D721Med (cell line): ENCODE data around the gene JUP.

ENCODE experiments used
- DNase-seq: peaks from one replicate; pipeline ENCODE4 v3.0.0; 2011; ENCODE audit warnings: low spot score; ENCODE audit not compliant: insufficient read length
- FAIRE-seq: peaks from 2 replicates; lab custom pipeline; 2011; peaks lifted over from hg19 to GRCh38; lab: Jason Lieb, UNC
- TF ChIP-seq, protein P1 (sequence below): IDR thresholded peaks from 2 replicates; pipeline ENCODE4 v1.5.1; 2012; ENCODE audit warnings: mild to moderate bottlenecking, control low read depth; ENCODE audit not compliant: insufficient read depth; ENCODE audit errors: missing control alignments

The JUP gene

GRCh38 chr17:41813699-41814124, 27.2 kb upstream of the JUP start:
- TF ChIP-seq, protein P1, sequence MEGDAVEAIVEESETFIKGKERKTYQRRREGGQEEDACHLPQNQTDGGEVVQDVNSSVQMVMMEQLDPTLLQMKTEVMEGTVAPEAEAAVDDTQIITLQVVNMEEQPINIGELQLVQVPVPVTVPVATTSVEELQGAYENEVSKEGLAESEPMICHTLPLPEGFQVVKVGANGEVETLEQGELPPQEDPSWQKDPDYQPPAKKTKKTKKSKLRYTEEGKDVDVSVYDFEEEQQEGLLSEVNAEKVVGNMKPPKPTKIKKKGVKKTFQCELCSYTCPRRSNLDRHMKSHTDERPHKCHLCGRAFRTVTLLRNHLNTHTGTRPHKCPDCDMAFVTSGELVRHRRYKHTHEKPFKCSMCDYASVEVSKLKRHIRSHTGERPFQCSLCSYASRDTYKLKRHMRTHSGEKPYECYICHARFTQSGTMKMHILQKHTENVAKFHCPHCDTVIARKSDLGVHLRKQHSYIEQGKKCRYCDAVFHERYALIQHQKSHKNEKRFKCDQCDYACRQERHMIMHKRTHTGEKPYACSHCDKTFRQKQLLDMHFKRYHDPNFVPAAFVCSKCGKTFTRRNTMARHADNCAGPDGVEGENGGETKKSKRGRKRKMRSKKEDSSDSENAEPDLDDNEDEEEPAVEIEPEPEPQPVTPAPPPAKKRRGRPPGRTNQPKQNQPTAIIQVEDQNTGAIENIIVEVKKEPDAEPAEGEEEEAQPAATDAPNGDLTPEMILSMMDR, result no peak
- DNase-seq (no peak), FAIRE-seq (no peak)

GRCh38 chr17:41813152-41813680, 26.7 kb upstream of the JUP start:
- DNase-seq, result no peak
- TF ChIP-seq, protein P1, result no peak

DNA sequence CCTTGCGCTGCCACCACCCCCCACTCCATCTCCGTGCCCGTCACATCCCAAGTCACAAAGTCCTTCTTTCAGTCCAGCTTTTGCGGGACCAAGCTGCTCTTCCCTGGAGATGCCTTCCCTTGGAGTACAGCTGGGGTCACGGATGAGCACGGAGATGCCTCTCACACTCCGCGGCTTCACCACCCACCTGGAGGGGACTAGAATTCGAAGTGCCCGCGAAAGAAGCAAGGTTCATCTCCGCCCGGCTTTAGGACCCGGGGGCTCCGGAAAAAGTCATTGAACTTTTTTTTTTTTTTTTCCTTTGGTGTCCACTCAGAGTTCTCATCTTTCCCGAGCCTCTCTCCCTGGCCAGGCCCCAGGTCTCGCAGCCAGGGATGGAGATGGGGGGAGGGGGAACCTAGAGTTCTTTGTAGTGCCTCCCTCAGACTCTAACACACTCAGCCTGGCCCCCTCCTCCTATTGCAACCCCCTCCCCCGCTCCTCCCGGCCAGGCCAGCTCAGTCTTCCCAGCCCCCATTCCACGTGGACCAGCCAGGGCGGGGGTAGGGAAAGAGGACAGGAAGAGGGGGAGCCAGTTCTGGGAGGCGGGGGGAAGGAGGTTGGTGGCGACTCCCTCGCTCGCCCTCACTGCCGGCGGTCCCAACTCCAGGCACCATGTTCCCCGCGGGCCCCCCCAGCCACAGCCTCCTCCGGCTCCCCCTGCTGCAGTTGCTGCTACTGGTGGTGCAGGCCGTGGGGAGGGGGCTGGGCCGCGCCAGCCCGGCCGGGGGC, 26.1 kb upstream of the JUP start, which contains the start of gene FKBP10:
TSS of gene FKBP10 (plus strand) at position 624 of the 771 bp plus-strand sequence. CDS start at position 655, 31 bp downstream.
- TF ChIP-seq, protein P1, result no peak
- DNase-seq (peak; percentile 50), FAIRE-seq (no peak)

More at GRCh38 chr17:41813152-41813680, 26.7 kb upstream of the JUP start:
- no peak for FAIRE-seq

- FAIRE-seq (no peak), DNase-seq (peak; percentile 78)
- TF ChIP-seq, protein P1, result peak; percentile 73
Observed at GRCh38 chr17:41811549-41812380, 25.3 kb upstream of the JUP start, which contains the start of gene P3H4. Gene P3H4 (minus strand): TSS chr17:41811949. CDS start chr17:41811915, 34 bp downstream.

DNA sequence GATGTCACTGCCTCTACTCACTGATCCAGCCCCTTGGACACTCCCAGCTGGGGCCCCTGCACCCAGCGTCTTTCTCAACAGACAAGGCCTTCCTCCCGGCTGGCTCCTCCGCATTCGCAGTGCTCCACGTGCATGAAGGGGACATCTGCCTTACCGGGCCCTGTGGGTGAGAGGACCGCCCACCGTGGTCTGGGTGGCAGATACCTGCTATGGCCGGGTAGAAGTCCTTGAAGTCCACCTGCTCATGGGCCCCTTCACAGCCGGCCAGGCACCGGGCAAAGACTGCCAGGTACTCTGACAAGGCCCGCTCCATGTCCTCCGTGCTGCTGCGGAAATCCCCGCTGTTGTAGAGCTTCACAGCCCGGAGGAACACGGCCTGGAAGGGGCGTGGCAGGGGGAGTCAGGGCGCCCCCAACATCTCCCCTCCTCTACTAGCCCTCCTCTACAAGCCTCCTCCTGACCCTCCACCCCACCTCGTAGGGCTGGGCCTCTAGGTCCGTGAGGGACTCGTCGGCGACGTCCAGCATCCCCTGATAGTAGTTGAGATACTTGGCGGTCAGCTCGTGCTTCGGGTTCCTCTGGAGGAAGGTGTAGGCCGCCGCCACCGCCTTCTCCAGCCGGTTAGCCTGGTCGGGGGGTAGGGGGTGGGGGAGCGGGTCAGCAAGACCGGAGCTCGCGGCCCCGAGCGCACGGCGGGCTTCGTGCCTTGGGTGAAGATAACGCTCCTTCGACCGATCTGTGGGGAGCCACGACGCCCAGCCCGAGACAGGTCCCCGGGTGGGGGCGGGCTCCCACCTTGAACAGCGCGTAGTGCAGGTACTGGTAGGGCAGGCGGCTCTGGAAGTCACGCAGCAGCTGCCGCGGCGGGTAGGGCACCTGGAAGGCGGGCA, 24.4 kb upstream of the JUP start:
- TF ChIP-seq, protein P1, result no peak
- FAIRE-seq (no peak), DNase-seq (no peak)

DNA sequence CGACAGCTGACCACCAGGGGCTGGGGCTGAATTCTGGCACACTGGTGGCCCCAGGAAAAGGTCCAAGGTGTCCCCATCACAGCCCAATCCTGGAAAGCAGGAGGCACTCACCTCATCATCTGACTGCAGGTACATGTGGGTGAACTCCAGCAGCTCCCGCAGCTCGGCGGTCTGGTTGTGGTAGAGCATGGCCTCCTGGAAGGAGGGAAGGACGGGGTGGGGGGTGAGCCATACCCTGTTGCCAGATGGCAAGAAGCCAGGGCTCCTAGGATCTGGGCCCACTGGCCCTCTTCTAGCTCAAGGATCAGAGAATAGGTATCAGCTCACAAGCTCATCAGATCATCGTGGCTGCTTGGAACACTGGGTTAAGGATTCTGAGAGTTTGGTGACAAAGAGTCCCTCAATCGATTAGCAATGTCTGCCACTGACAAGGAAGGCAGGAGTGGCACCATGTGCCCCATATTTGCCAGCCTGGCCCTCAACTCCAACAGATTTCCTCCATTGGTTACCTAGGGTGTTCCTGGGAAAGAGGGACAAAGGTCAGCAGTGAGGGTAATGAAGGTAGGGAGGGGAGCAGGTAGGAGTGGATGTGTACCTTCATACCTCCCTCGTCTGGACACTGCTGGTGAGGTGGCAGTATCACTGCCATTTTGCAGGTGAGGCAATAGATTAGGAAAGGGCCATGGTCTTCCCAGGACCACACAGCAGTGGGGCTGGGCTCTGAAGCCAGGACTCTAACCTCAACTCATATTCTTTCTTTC, 20.4 kb upstream of the JUP start:
- TF ChIP-seq, protein P1, result no peak
- FAIRE-seq (no peak), DNase-seq (no peak)
